Trophoblast cell (in vitro differentiated cells and primary cell): ENCODE measurements around the gene COX19.
"Not testable (repeated sequence)": the region's sequence is repeated elsewhere in the genome, so short reads cannot be mapped to it uniquely, and the experiment has no call there.

Experiments
- DNase-seq, 2 donors: peaks; one replicate each; pipeline ENCODE4 v3.0.0-alpha.2; 2016
- H2AFZ ChIP-seq: 2 replicates; pipeline ENCODE4 v1.6.1; 2013; ENCODE audit warnings: low read length, moderate library complexity, mild to moderate bottlenecking; ENCODE audit not compliant: insufficient read depth, poor library complexity
- H2AK5ac ChIP-seq: 2 replicates; pipeline ENCODE4 v1.6.1; 2013; ENCODE audit warnings: mild to moderate bottlenecking, low read length
- H2BK120ac ChIP-seq: 2 replicates; pipeline ENCODE4 v1.6.1; 2013; ENCODE audit warnings: low read length, mild to moderate bottlenecking, moderate library complexity; ENCODE audit not compliant: insufficient read depth, poor library complexity
- H2BK12ac ChIP-seq: 2 replicates; pipeline ENCODE4 v1.6.1; 2013; ENCODE audit warnings: mild to moderate bottlenecking, low read length, moderate library complexity
- H2BK5ac ChIP-seq: 2 replicates; pipeline ENCODE4 v1.6.1; 2013; ENCODE audit warnings: low read length, low read depth, moderate library complexity, mild to moderate bottlenecking; ENCODE audit not compliant: poor library complexity
- H3K14ac ChIP-seq: 2 replicates; pipeline ENCODE4 v1.6.1; 2013; ENCODE audit warnings: mild to moderate bottlenecking, low read length
- H3K18ac ChIP-seq: 2 replicates; pipeline ENCODE4 v1.6.1; 2013; ENCODE audit warnings: mild to moderate bottlenecking, low read length
- H3K23ac ChIP-seq: 2 replicates; pipeline ENCODE4 v1.6.1; 2013; ENCODE audit warnings: low read length
- H3K27ac ChIP-seq: 2 replicates; pipeline ENCODE4 v1.5.1; 2013; ENCODE audit warnings: low read depth, mild to moderate bottlenecking, inconsistent platforms, low read length, moderate library complexity
- H3K27me3 ChIP-seq: 2 replicates; pipeline ENCODE4 v1.6.1; 2013; ENCODE audit warnings: inconsistent platforms, mild to moderate bottlenecking, low read length, moderate library complexity; ENCODE audit not compliant: insufficient read depth
- H3K36me3 ChIP-seq, 2 experiments: 1 replicate in 1 of 2; 2 replicates in 1 of 2; pipeline ENCODE4 v1.6.1; 2013; ENCODE audit warnings: low read length in 2 of 2, mild to moderate bottlenecking in 2 of 2, moderate library complexity in 1 of 2; ENCODE audit not compliant: insufficient read depth in 2 of 2, control insufficient read depth in 1 of 2
- H3K4ac ChIP-seq: 2 replicates; pipeline ENCODE4 v1.6.1; 2013; ENCODE audit warnings: low read depth, mild to moderate bottlenecking, low read length, moderate library complexity
- H3K4me1 ChIP-seq, 2 experiments: 1 replicate in 1 of 2; 2 replicates in 1 of 2; pipeline ENCODE4 v1.6.1; 2013; ENCODE audit warnings: low read length in 2 of 2, mild to moderate bottlenecking in 2 of 2, moderate library complexity in 1 of 2; ENCODE audit not compliant: insufficient read depth in 2 of 2, control insufficient read depth in 1 of 2
- H3K4me2 ChIP-seq: 2 replicates; pipeline ENCODE4 v1.6.1; 2013; ENCODE audit warnings: inconsistent platforms, mild to moderate bottlenecking, low read length, moderate library complexity
- H3K4me3 ChIP-seq: 2 replicates; pipeline ENCODE4 v1.5.1; 2013; ENCODE audit warnings: mild to moderate bottlenecking, low read depth, low read length, inconsistent platforms
- H3K79me1 ChIP-seq: one replicate; pipeline ENCODE4 v1.6.1; 2013; ENCODE audit warnings: low read length
- H3K79me2 ChIP-seq: 2 replicates; pipeline ENCODE4 v1.6.1; 2013; ENCODE audit warnings: low read length, mild to moderate bottlenecking; ENCODE audit not compliant: control insufficient read depth, insufficient read depth, poor library complexity
- H3K9ac ChIP-seq: 2 replicates; pipeline ENCODE4 v1.6.1; 2013; ENCODE audit warnings: mild to moderate bottlenecking, low read length
- H3K9me3 ChIP-seq: 2 replicates; pipeline ENCODE4 v1.6.1; 2013; ENCODE audit warnings: low read depth, mild to moderate bottlenecking, control low read depth, inconsistent platforms, low read length; ENCODE audit not compliant: insufficient read depth
- H4K12ac ChIP-seq: 2 replicates; pipeline ENCODE4 v1.6.1; 2013; ENCODE audit warnings: low read depth, mild to moderate bottlenecking, low read length, moderate library complexity
- H4K8ac ChIP-seq: 2 replicates; pipeline ENCODE4 v1.6.1; 2013; ENCODE audit warnings: low read depth, mild to moderate bottlenecking, low read length, moderate library complexity
- H4K91ac ChIP-seq: one replicate; pipeline ENCODE4 v1.6.1; 2013; ENCODE audit warnings: low read depth, mild to moderate bottlenecking, low read length, moderate library complexity
- WGBS: extraction: QIAGEN DNeasy Blood & Tissue Kit; methylation state at CpG from one replicate; pipeline ENCODE4 v1.1.7; 2013; ENCODE audit warnings: missing lambda C conversion rate; ENCODE audit not compliant: insufficient read length, insufficient coverage; ENCODE audit errors: extremely low coverage; 5-methylcytosine and 5-hydroxymethylcytosine counted together

The COX19 gene

GRCh38 chr7:1002445-1002844, 27.1 kb upstream of the COX19 start:
- H2AK5ac ChIP-seq, H3K4me1 ChIP-seq, H2BK12ac ChIP-seq, H3K9ac ChIP-seq, H3K23ac ChIP-seq, H2BK5ac ChIP-seq, H3K79me2 ChIP-seq, H3K9me3 ChIP-seq, H3K4ac ChIP-seq, H4K91ac ChIP-seq, H2BK120ac ChIP-seq, H3K79me1 ChIP-seq, H2AFZ ChIP-seq, H4K12ac ChIP-seq, H3K18ac ChIP-seq, H3K4me2 ChIP-seq, H4K8ac ChIP-seq, H3K27me3 ChIP-seq, DNase-seq, H3K14ac ChIP-seq, H3K4me3 ChIP-seq, H3K27ac ChIP-seq: not testable (repeated sequence)
- H3K36me3 ChIP-seq, result peaks cover 9 to 13% of the 10 kb centered on the region in 2 experiments
- WGBS, result no CpG with 5 or more reads among the region's 7 CpGs

- H3K27me3 ChIP-seq, DNase-seq, H3K4me2 ChIP-seq, H2AK5ac ChIP-seq, H3K4ac ChIP-seq, H3K27ac ChIP-seq, H3K18ac ChIP-seq, H2BK120ac ChIP-seq, H3K9ac ChIP-seq, H4K91ac ChIP-seq, H2BK12ac ChIP-seq, H3K23ac ChIP-seq, H3K79me1 ChIP-seq, H3K14ac ChIP-seq, H3K9me3 ChIP-seq, H3K4me1 ChIP-seq, H3K4me3 ChIP-seq, H4K12ac ChIP-seq, H2AFZ ChIP-seq, H4K8ac ChIP-seq, H2BK5ac ChIP-seq, H3K79me2 ChIP-seq: not testable (repeated sequence)
- WGBS, result no CpG with 5 or more reads among the region's 4 CpGs
- peaks cover 5 to 10% of the 10 kb centered on the region in 2 experiments for H3K36me3 ChIP-seq
Measured at GRCh38 chr7:1002026-1002425, 26.7 kb upstream of the COX19 start.

DNA sequence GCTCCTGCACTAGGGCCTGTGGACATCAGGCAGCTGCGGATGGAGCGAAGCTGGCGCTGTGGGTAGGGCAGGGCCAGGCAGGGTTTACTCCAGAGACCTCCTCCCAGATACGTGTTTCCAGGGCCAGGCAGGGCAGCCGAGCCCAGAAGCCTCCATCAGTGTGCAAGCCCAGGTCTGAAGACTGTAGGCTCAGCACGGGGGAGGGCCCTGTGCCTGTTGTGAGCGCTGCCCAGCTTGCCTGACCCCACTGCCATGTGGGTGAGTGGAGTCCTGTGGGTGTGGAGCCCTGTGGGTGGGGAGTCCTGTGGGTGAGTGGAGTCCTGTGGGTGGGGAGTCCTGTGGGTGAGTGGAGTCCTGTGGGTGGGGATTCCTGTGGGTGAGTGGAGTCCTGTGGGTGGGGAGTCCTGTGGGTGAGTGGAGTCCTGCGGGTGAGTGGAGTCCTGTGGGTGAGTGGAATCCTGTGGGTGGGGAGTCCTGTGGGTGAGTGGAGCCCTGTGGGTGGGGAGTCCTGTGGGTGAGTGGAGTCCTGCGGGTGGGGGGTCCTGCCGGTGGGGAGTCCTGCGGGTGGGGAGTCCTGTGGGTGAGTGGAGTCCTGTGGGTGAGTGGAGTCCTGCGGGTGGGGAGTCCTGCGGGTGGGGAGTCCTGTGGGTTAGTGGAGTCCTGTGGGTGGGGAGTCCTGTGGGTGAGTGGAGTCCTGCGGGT, 25.9 kb upstream of the COX19 start:
- H2BK120ac ChIP-seq, H3K27ac ChIP-seq, H3K18ac ChIP-seq, H2AFZ ChIP-seq, H4K8ac ChIP-seq, H3K4me2 ChIP-seq, H3K4me3 ChIP-seq, H4K12ac ChIP-seq, H3K4ac ChIP-seq, H3K4me1 ChIP-seq, H2AK5ac ChIP-seq, H3K9ac ChIP-seq, H3K79me1 ChIP-seq, H2BK5ac ChIP-seq, H3K9me3 ChIP-seq, H3K27me3 ChIP-seq, H3K79me2 ChIP-seq, H3K23ac ChIP-seq, H2BK12ac ChIP-seq, H3K14ac ChIP-seq: not testable (repeated sequence)
- H4K91ac ChIP-seq, result peak overlapping the region; percentile 53
- peaks cover 3 to 13% of the 10 kb centered on the region in 2 experiments for H3K36me3 ChIP-seq
- DNase-seq, result peak; percentile 75 to 81
- WGBS, result no CpG with 5 or more reads among the region's 14 CpGs

DNA sequence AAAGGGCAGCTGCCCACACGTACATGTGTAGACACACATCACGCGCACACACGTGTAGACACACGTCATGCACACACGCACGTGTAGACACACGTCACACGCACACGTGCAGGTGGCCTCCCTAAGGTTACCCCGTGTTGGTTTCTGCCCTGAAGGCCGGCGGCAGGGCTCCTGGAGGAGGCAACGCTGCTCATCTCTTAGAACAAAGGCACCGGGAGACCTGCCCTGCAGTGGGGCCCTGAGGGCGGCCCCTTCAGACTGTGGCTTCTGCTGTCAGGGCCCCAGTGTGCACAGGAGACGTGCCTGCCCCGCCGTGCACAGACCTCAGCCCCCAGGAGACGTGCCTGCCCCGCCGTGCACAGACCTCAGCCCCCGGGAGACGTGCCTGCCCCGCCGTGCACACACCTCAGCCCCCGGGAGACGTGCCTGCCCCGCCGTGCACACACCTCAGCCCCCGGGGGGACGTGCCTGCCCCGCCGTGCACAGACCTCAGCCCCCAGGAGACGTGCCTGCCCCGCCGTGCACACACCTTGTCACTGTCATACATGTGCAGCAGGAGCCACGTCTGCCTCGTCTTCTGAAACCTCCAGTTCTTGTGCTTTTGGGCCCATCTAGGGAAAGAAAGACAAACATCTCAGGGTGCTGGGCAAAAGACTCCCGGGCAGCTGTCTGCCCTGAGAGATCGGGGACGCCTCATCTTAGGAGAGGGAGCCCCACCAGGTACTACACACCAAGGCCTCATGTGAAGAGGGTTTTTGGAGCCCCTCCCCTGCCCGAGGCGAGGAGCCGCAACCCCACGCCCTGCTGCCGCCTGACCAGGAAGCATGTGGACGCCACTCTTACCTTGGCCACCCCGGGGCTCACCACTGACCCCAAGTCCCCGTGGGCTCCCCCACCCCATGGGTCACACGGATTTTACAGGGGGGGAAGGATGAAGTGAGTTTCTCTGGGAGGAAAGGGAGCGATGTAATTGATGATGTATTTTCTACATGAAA, 24.9 kb upstream of the COX19 start:
- no peak overlapping the region for H2BK5ac ChIP-seq
- no peak overlapping the region for H3K9ac ChIP-seq
- no peak overlapping the region for H3K23ac ChIP-seq
- no peak overlapping the region for H3K4me3 ChIP-seq
- no peak overlapping the region for H4K8ac ChIP-seq
- DNase-seq, result peak; percentile 58 to 84
- no peak overlapping the region for H3K14ac ChIP-seq
- H3K79me2 ChIP-seq, result no peaks in the 10 kb centered on the region
- no peak overlapping the region for H3K4ac ChIP-seq
- peaks cover 4 to 8% of the 10 kb centered on the region in 2 experiments for H3K4me1 ChIP-seq
- H3K36me3 ChIP-seq, result peaks cover 3 to 13% of the 10 kb centered on the region in 2 experiments
- H2BK12ac ChIP-seq, result no peak overlapping the region
- no peak overlapping the region for H2AFZ ChIP-seq
- H4K91ac ChIP-seq, result peak overlapping the region; percentile 25
- no peak overlapping the region for H3K18ac ChIP-seq
- no peak overlapping the region for H3K4me2 ChIP-seq
- no peak overlapping the region for H3K27ac ChIP-seq
- peaks cover 2% of the 10 kb centered on the region for H3K9me3 ChIP-seq
- WGBS, result no CpG with 5 or more reads among the region's 52 CpGs
- H2BK120ac ChIP-seq, result no peak overlapping the region
- H2AK5ac ChIP-seq, result no peak overlapping the region
- no peaks in the 10 kb centered on the region for H3K79me1 ChIP-seq
- H3K27me3 ChIP-seq, result no peaks in the 10 kb centered on the region
- H4K12ac ChIP-seq, result no peak overlapping the region
